HG03039 (cell line): ENCODE measurements around the gene CORO1C.
"Not testable (repeated sequence)": the region's sequence is repeated elsewhere in the genome, so short reads cannot be mapped to it uniquely, and the experiment has no call there.

Experiments used
- ATAC-seq: cut with Tn5 transposase; IDR thresholded peaks from one replicate; pipeline ENCODE4 v1.9.1; 2021; ENCODE audit warnings: mild to moderate bottlenecking, moderate library complexity; ENCODE audit not compliant: unreplicated experiment

The CORO1C gene

GRCh38 chr12:108679106-108679681, 52.1 kb downstream of the CORO1C start:
- no peak for ATAC-seq

- no peak for ATAC-seq
Observed at GRCh38 chr12:108678104-108678730, 53.1 kb downstream of the CORO1C start.

GRCh38 chr12:108677381-108677780, 53.9 kb downstream of the CORO1C start:
- no peak for ATAC-seq

GRCh38 chr12:108676707-108677106, 54.6 kb downstream of the CORO1C start:
- no peak for ATAC-seq

- ATAC-seq: no peak
Observed at GRCh38 chr12:108675792-108676191, 55.5 kb downstream of the CORO1C start.

- ATAC-seq: no peak
Observed at GRCh38 chr12:108672054-108672453, 59.3 kb downstream of the CORO1C start.

- no peak for ATAC-seq
Observed at GRCh38 chr12:108671110-108671509, 60.2 kb downstream of the CORO1C start.

- no peak for ATAC-seq
Observed at GRCh38 chr12:108670066-108670631, 61.2 kb downstream of the CORO1C start.

GRCh38 chr12:108668542-108668941, 62.8 kb downstream of the CORO1C start:
- no peak for ATAC-seq

GRCh38 chr12:108668063-108668462, 63.3 kb downstream of the CORO1C start:
- ATAC-seq: no peak

- ATAC-seq: no peak
Observed at GRCh38 chr12:108667349-108667748, 64.0 kb downstream of the CORO1C start.

- ATAC-seq: no peak
Observed at GRCh38 chr12:108666401-108666881, 64.9 kb downstream of the CORO1C start.

- ATAC-seq: no peak
Observed at GRCh38 chr12:108665608-108666202, 65.6 kb downstream of the CORO1C start.

- ATAC-seq: peak; percentile 64
Observed at GRCh38 chr12:108664338-108665258, 66.7 kb downstream of the CORO1C start.

- no peak for ATAC-seq
Observed at GRCh38 chr12:108663324-108664015, 67.8 kb downstream of the CORO1C start.

GRCh38 chr12:108658115-108658514, 73.2 kb downstream of the CORO1C start:
- ATAC-seq: not testable (repeated sequence)

- ATAC-seq: no peak
Observed at GRCh38 chr12:108657130-108657745, 74.1 kb downstream of the CORO1C start.

GRCh38 chr12:108656247-108656646, 75.1 kb downstream of the CORO1C start:
- ATAC-seq: not testable (repeated sequence)

- ATAC-seq: not testable (repeated sequence)
Observed at GRCh38 chr12:108655812-108656175, 75.5 kb downstream of the CORO1C start.

- not testable (repeated sequence) for ATAC-seq
Observed at GRCh38 chr12:108654622-108655021, 76.7 kb downstream of the CORO1C start.
